HEK293 (cell line): ENCODE results near the gene PHF10.

Experiments used
- GFI1B ChIP-seq: fragments of 450-650 bp; formaldehyde crosslinking; IDR thresholded peaks from 2 replicates; pipeline ENCODE4 v1.5.1; 2016; ENCODE audit warnings: missing biosample characterization, missing genetic modification characterization
- HOXC10 ChIP-seq: sonication (generic); formaldehyde crosslinking; IDR thresholded peaks from 2 replicates; pipeline ENCODE4 v1.8.1; 2023; ENCODE audit warnings: mild to moderate bottlenecking, missing genetic modification reagents
- KLF1 ChIP-seq: fragments of 450-650 bp; formaldehyde crosslinking; IDR thresholded peaks from 2 replicates; pipeline ENCODE4 v1.5.1; 2016; ENCODE audit warnings: missing biosample characterization, missing genetic modification characterization
- KLF7 ChIP-seq: fragments of 450-650 bp; formaldehyde crosslinking; IDR thresholded peaks from 2 replicates; pipeline ENCODE4 v1.5.1; 2016; ENCODE audit warnings: missing biosample characterization, missing genetic modification characterization, borderline replicate concordance
- KLF9 ChIP-seq: fragments of 450-650 bp; formaldehyde crosslinking; IDR thresholded peaks from 2 replicates; pipeline ENCODE4 v1.5.1; 2016; ENCODE audit warnings: missing biosample characterization, missing genetic modification characterization, low read depth
- PRDM1 ChIP-seq: fragments of 450-650 bp; formaldehyde crosslinking; IDR thresholded peaks from 2 replicates; pipeline ENCODE4; 2016; ENCODE audit warnings: missing biosample characterization, missing genetic modification characterization
- TRIM28 ChIP-seq: IDR thresholded peaks from 2 replicates; pipeline ENCODE4 v1.6.1; 2011; ENCODE audit warnings: low read length, control low read depth, borderline replicate concordance
- YY1 ChIP-seq: fragments of 450-650 bp; formaldehyde crosslinking; IDR thresholded peaks from 2 replicates; pipeline ENCODE4 v1.5.1; 2018; ENCODE audit warnings: missing biosample characterization, missing genetic modification characterization
- ZBTB1 ChIP-seq: fragments of 450-650 bp; formaldehyde crosslinking; IDR thresholded peaks from 2 replicates; pipeline ENCODE4 v1.5.1; 2016; ENCODE audit warnings: missing biosample characterization, missing genetic modification characterization
- ZBTB8A ChIP-seq: fragments of 450-650 bp; formaldehyde crosslinking; IDR thresholded peaks from 2 replicates; pipeline ENCODE4 v1.5.1; 2016; ENCODE audit warnings: missing biosample characterization, missing genetic modification characterization
- ZFHX2 ChIP-seq: fragments of 450-650 bp; formaldehyde crosslinking; conservative IDR thresholded peaks from 2 replicates; pipeline ENCODE4 v1.5.1; 2016; ENCODE audit warnings: missing biosample characterization, missing genetic modification characterization
- ZIC2 ChIP-seq: fragments of 450-650 bp; formaldehyde crosslinking; IDR thresholded peaks from 2 replicates; pipeline ENCODE4 v1.5.1; 2016; ENCODE audit warnings: missing biosample characterization, missing genetic modification characterization
- ZNF146 ChIP-seq: fragments of 450-650 bp; formaldehyde crosslinking; IDR thresholded peaks from 2 replicates; pipeline ENCODE4 v1.5.1; 2016; ENCODE audit warnings: missing biosample characterization, missing genetic modification characterization
- ZNF157 ChIP-seq: fragments of 450-650 bp; formaldehyde crosslinking; IDR thresholded peaks from 2 replicates; pipeline ENCODE4 v1.5.1; 2016; ENCODE audit warnings: missing biosample characterization, missing genetic modification characterization
- ZNF169 ChIP-seq: fragments of 450-650 bp; formaldehyde crosslinking; IDR thresholded peaks from 2 replicates; pipeline ENCODE4 v1.5.1; 2016; ENCODE audit warnings: missing biosample characterization, missing genetic modification characterization
- ZNF2 ChIP-seq: fragments of 450-650 bp; formaldehyde crosslinking; IDR thresholded peaks from 2 replicates; pipeline ENCODE4 v1.5.1; 2016; ENCODE audit warnings: missing biosample characterization, missing genetic modification characterization
- ZNF221 ChIP-seq: fragments of 450-650 bp; formaldehyde crosslinking; IDR thresholded peaks from 2 replicates; pipeline ENCODE4 v1.5.1; 2017; ENCODE audit warnings: missing biosample characterization, missing genetic modification characterization, borderline replicate concordance
- ZNF223 ChIP-seq: fragments of 450-650 bp; formaldehyde crosslinking; IDR thresholded peaks from 2 replicates; pipeline ENCODE4 v1.5.1; 2016; ENCODE audit warnings: missing biosample characterization, missing genetic modification characterization
- ZNF248 ChIP-seq: fragments of 450-650 bp; formaldehyde crosslinking; IDR thresholded peaks from 2 replicates; pipeline ENCODE4 v1.5.1; 2017; ENCODE audit warnings: missing biosample characterization, missing genetic modification characterization
- ZNF274 ChIP-seq, 2 experiments: fragments of 200-500 bp in 1 of 2; fragments of 450-650 bp in 1 of 2; sonication (Bioruptor generic) in 1 of 2; formaldehyde crosslinking in 1 of 2; IDR thresholded peaks; 2 replicates each; pipeline versions ENCODE4 v1.5.1 to v1.6.1; 2014 to 2016; ENCODE audit warnings: borderline replicate concordance in 1 of 2, inconsistent platforms in 1 of 2, low read length in 1 of 2, missing biosample characterization in 1 of 2, missing genetic modification characterization in 1 of 2
- ZNF394 ChIP-seq: fragments of 450-650 bp; formaldehyde crosslinking; IDR thresholded peaks from 2 replicates; pipeline ENCODE4 v1.5.1; 2016; ENCODE audit warnings: missing biosample characterization, missing genetic modification characterization, mild to moderate bottlenecking, moderate library complexity, borderline replicate concordance
- ZNF664 ChIP-seq: fragments of 450-650 bp; formaldehyde crosslinking; IDR thresholded peaks from 2 replicates; pipeline ENCODE4 v1.5.1; 2016; ENCODE audit warnings: missing biosample characterization, missing genetic modification characterization
- ZNF707 ChIP-seq: fragments of 450-650 bp; formaldehyde crosslinking; IDR thresholded peaks from 2 replicates; pipeline ENCODE4 v1.5.1; 2016; ENCODE audit warnings: missing biosample characterization, missing genetic modification characterization
- ZNF830 ChIP-seq: fragments of 450-650 bp; IDR thresholded peaks from 2 replicates; pipeline ENCODE4 v1.5.0; 2018; ENCODE audit warnings: missing biosample characterization, missing genetic modification characterization, low read depth, mild to moderate bottlenecking, moderate library complexity
- ZNF843 ChIP-seq: fragments of 450-650 bp; formaldehyde crosslinking; IDR thresholded peaks from 2 replicates; pipeline ENCODE4 v1.5.1; 2016; ENCODE audit warnings: missing biosample characterization, missing genetic modification characterization
- ZSCAN16 ChIP-seq: fragments of 450-650 bp; formaldehyde crosslinking; IDR thresholded peaks from 2 replicates; pipeline ENCODE4 v1.5.1; 2016; ENCODE audit warnings: missing biosample characterization, missing genetic modification characterization
- TF ChIP-seq, protein P1 (sequence below): fragments of 450-650 bp; formaldehyde crosslinking; IDR thresholded peaks from 2 replicates; pipeline ENCODE4 v1.5.1; 2016; ENCODE audit warnings: missing biosample characterization, missing genetic modification characterization
- TF ChIP-seq, protein P2 (sequence below): fragments of 450-650 bp; formaldehyde crosslinking; conservative IDR thresholded peaks from 2 replicates; pipeline ENCODE4 v1.5.1; 2016; ENCODE audit warnings: low read depth, missing biosample characterization, missing genetic modification characterization
- TF ChIP-seq, protein P3 (sequence below): fragments of 450-650 bp; formaldehyde crosslinking; IDR thresholded peaks from 2 replicates; pipeline ENCODE4 v1.5.1; 2017; ENCODE audit warnings: missing biosample characterization, missing genetic modification characterization
- TF ChIP-seq, protein P4 (sequence below): fragments of 450-650 bp; formaldehyde crosslinking; IDR thresholded peaks from 2 replicates; pipeline ENCODE4 v1.5.1; 2016; ENCODE audit warnings: missing biosample characterization, missing genetic modification characterization

PHF10 gene

DNA sequence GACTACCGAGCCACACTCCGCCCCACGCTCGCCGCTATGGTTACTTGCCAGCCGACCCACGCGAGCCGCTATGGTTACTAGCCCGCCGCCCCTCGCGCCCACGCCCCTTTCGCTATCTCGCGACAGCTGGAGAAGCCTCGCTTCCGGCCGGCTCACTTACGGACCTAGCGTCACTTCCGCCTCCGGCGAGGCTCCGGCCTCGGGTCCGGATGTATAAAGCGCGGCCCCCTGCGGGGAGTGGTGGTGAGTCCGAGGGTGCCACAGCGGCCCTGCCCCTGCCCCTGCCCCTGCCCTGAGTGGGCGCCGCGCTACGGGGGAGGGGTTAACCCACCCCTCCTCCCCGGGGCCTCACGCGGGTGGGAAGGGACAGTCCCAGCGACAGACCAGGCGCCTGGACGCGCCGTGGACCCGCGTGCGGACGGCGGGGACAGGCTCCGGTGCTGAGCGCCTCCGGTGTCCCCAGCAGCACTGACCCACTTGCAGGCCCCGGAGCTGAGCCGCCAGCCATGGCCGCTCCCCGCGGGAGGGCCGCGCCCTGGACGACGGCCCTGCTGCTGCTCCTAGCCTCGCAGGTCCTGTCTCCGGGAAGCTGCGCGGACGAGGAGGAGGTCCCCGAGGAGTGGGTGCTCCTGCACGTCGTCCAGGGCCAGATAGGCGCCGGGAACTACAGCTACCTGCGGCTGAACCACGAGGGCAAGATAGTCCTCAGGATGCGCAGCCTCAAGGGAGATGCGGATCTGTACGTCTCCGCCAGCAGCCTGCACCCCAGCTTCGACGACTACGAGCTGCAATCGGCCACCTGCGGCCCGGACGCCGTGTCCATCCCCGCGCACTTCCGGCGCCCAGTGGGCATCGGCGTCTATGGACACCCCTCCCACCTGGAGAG, 22.1 kb downstream of the PHF10 start, which contains the start of the genes C6orf120 and WDR27 (continued):
- TF ChIP-seq ZNF157 (no peak), HOXC10 (no peak; the same call in 1 of the 2 replicates), ZFHX2 (tag by site-specific recombination) (peak; percentile 97), ZNF707 (tag by site-specific recombination) (no peak), KLF9 (tag by site-specific recombination) (peak; percentile 99), KLF1 (tag by site-specific recombination) (peak; percentile 90), ZNF664 (tag by site-specific recombination) (no peak), ZSCAN16 (tag by site-specific recombination) (no peak), ZNF274 (IDR thresholded peaks at IDR 0.05; ENCODE audit: low read length) (no peak), ZNF274 (tag by site-specific recombination; IDR thresholded peaks at IDR 0.05; ENCODE audit: borderline replicate concordance) (no peak), ZNF223 (tag by site-specific recombination) (no peak; the same call in 1 of the 2 replicates), ZBTB8A (tag by site-specific recombination) (peak; percentile 63; the same call in 1 of the 2 replicates), ZIC2 (tag by site-specific recombination) (peak; percentile 71), ZNF843 (peak; percentile 54; the same call in 1 of the 2 replicates), ZBTB1 (tag by site-specific recombination) (no peak), ZNF146 (tag by site-specific recombination) (no peak), KLF7 (tag by site-specific recombination) (peak; percentile 92; the same call in 1 of the 2 replicates), ZNF2 (tag by site-specific recombination) (0 out of 2 replicates have a peak, but pooled peaks have one; percentile 55), ZNF169 (tag by site-specific recombination) (no peak), TRIM28 (no peak), PRDM1 (tag by site-specific recombination) (no peak), ZNF221 (tag by site-specific recombination) (no peak), ZNF394 (tag by site-specific recombination) (peak; percentile 98), ZNF248 (no peak), ZNF830 (tag by site-specific recombination) (no peak), GFI1B (tag by site-specific recombination) (peak; percentile 11; the same call in 1 of the 2 replicates), YY1 (tag by site-specific recombination) (peak; percentile 63)
- TF ChIP-seq, protein P1, sequence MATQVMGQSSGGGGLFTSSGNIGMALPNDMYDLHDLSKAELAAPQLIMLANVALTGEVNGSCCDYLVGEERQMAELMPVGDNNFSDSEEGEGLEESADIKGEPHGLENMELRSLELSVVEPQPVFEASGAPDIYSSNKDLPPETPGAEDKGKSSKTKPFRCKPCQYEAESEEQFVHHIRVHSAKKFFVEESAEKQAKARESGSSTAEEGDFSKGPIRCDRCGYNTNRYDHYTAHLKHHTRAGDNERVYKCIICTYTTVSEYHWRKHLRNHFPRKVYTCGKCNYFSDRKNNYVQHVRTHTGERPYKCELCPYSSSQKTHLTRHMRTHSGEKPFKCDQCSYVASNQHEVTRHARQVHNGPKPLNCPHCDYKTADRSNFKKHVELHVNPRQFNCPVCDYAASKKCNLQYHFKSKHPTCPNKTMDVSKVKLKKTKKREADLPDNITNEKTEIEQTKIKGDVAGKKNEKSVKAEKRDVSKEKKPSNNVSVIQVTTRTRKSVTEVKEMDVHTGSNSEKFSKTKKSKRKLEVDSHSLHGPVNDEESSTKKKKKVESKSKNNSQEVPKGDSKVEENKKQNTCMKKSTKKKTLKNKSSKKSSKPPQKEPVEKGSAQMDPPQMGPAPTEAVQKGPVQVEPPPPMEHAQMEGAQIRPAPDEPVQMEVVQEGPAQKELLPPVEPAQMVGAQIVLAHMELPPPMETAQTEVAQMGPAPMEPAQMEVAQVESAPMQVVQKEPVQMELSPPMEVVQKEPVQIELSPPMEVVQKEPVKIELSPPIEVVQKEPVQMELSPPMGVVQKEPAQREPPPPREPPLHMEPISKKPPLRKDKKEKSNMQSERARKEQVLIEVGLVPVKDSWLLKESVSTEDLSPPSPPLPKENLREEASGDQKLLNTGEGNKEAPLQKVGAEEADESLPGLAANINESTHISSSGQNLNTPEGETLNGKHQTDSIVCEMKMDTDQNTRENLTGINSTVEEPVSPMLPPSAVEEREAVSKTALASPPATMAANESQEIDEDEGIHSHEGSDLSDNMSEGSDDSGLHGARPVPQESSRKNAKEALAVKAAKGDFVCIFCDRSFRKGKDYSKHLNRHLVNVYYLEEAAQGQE, result no peak
- TF ChIP-seq, protein P2, sequence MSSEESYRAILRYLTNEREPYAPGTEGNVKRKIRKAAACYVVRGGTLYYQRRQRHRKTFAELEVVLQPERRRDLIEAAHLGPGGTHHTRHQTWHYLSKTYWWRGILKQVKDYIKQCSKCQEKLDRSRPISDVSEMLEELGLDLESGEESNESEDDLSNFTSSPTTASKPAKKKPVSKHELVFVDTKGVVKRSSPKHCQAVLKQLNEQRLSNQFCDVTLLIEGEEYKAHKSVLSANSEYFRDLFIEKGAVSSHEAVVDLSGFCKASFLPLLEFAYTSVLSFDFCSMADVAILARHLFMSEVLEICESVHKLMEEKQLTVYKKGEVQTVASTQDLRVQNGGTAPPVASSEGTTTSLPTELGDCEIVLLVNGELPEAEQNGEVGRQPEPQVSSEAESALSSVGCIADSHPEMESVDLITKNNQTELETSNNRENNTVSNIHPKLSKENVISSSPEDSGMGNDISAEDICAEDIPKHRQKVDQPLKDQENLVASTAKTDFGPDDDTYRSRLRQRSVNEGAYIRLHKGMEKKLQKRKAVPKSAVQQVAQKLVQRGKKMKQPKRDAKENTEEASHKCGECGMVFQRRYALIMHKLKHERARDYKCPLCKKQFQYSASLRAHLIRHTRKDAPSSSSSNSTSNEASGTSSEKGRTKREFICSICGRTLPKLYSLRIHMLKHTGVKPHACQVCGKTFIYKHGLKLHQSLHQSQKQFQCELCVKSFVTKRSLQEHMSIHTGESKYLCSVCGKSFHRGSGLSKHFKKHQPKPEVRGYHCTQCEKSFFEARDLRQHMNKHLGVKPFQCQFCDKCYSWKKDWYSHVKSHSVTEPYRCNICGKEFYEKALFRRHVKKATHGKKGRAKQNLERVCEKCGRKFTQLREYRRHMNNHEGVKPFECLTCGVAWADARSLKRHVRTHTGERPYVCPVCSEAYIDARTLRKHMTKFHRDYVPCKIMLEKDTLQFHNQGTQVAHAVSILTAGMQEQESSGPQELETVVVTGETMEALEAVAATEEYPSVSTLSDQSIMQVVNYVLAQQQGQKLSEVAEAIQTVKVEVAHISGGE (tag by site-specific recombination), result peak; percentile 93
- TF ChIP-seq, protein P3, sequence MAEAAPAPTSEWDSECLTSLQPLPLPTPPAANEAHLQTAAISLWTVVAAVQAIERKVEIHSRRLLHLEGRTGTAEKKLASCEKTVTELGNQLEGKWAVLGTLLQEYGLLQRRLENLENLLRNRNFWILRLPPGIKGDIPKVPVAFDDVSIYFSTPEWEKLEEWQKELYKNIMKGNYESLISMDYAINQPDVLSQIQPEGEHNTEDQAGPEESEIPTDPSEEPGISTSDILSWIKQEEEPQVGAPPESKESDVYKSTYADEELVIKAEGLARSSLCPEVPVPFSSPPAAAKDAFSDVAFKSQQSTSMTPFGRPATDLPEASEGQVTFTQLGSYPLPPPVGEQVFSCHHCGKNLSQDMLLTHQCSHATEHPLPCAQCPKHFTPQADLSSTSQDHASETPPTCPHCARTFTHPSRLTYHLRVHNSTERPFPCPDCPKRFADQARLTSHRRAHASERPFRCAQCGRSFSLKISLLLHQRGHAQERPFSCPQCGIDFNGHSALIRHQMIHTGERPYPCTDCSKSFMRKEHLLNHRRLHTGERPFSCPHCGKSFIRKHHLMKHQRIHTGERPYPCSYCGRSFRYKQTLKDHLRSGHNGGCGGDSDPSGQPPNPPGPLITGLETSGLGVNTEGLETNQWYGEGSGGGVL, result no peak
- TF ChIP-seq, protein P4, sequence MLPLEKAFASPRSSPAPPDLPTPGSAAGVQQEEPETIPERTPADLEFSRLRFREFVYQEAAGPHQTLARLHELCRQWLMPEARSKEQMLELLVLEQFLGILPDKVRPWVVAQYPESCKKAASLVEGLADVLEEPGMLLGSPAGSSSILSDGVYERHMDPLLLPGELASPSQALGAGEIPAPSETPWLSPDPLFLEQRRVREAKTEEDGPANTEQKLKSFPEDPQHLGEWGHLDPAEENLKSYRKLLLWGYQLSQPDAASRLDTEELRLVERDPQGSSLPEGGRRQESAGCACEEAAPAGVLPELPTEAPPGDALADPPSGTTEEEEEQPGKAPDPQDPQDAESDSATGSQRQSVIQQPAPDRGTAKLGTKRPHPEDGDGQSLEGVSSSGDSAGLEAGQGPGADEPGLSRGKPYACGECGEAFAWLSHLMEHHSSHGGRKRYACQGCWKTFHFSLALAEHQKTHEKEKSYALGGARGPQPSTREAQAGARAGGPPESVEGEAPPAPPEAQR, result no peak
